ENCODE data around the gene MRNIP.

The MRNIP gene

GRCh38 chr5:179887802-179888201 lies 29.2 kb upstream of the MRNIP start:
- TF ChIP-seq, protein P1, sequence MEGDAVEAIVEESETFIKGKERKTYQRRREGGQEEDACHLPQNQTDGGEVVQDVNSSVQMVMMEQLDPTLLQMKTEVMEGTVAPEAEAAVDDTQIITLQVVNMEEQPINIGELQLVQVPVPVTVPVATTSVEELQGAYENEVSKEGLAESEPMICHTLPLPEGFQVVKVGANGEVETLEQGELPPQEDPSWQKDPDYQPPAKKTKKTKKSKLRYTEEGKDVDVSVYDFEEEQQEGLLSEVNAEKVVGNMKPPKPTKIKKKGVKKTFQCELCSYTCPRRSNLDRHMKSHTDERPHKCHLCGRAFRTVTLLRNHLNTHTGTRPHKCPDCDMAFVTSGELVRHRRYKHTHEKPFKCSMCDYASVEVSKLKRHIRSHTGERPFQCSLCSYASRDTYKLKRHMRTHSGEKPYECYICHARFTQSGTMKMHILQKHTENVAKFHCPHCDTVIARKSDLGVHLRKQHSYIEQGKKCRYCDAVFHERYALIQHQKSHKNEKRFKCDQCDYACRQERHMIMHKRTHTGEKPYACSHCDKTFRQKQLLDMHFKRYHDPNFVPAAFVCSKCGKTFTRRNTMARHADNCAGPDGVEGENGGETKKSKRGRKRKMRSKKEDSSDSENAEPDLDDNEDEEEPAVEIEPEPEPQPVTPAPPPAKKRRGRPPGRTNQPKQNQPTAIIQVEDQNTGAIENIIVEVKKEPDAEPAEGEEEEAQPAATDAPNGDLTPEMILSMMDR (IDR thresholded peaks at IDR 0.05; ENCODE audit: low read length): no peak
- no peak for TF ChIP-seq EZH2 (IDR thresholded peaks at IDR 0.05; ENCODE audit: borderline replicate concordance, low read length)
- H3K36me3 ChIP-seq (ENCODE audit: insufficient read depth, low read length): peaks cover 97% of the 10 kb centered on the region
- peaks cover 13% of the 10 kb centered on the region for H3K9me3 ChIP-seq (ENCODE audit: low read length)
- no peak overlapping the region for H3K4me2 ChIP-seq (ENCODE audit: low read length)
- no peak overlapping the region for H3K4me3 ChIP-seq (ENCODE audit: low read depth, low read length, poor library complexity, severe bottlenecking)
- H4K20me1 ChIP-seq (ENCODE audit: insufficient read depth, low read length): no peaks in the 10 kb centered on the region
- H3K27me3 ChIP-seq (ENCODE audit: insufficient read depth, low read length): no peaks in the 10 kb centered on the region
- H3K9me2 ChIP-seq (ENCODE audit: low read depth, low read length): no peaks in the 10 kb centered on the region
- H2AFZ ChIP-seq (ENCODE audit: low read length): no peak overlapping the region
- no peaks in the 10 kb centered on the region for H3F3A ChIP-seq (ENCODE audit: insufficient read depth, low read length)
- no peak overlapping the region for H3K27ac ChIP-seq (ENCODE audit: low read depth, low read length, poor library complexity, severe bottlenecking)
- no peak overlapping the region for H3K9ac ChIP-seq (ENCODE audit: low read length)
- no peaks in the 10 kb centered on the region for H3K4me1 ChIP-seq (ENCODE audit: insufficient read depth, low read length, severe bottlenecking)
- no peaks in the 10 kb centered on the region for H3K79me2 ChIP-seq (ENCODE audit: insufficient read depth, low read length)

DNA sequence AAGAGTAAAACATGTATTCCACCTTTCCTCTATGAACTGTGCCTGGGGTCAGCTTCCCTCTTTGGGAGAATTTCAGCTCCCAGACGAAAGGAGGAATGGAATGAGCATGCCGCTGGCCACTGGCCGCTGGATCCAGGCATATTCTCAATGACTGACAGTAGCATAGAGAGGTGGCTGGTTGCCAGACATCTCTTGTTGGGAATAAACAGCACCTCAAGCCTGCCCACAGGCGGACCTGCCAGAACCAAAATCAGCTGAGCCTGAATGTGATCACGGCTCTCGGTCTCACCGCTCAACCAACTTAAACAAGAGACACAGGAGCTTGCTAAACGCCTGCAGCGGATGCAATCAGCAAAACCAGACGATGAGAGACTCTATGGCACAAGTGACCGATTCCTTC lies 28.5 kb upstream of the MRNIP start:
- Histone ChIP-seq H3K4me2 (ENCODE audit: low read length) (no peak overlapping the region), H3K27me3 (ENCODE audit: insufficient read depth, low read length) (no peaks in the 10 kb centered on the region), H3K9me2 (ENCODE audit: low read depth, low read length) (no peaks in the 10 kb centered on the region), H4K20me1 (ENCODE audit: insufficient read depth, low read length) (no peaks in the 10 kb centered on the region), H3K79me2 (ENCODE audit: insufficient read depth, low read length) (no peaks in the 10 kb centered on the region), H3K9me3 (ENCODE audit: low read length) (peaks cover 20% of the 10 kb centered on the region), H3K36me3 (ENCODE audit: insufficient read depth, low read length) (peaks cover 97% of the 10 kb centered on the region), H3K4me1 (ENCODE audit: insufficient read depth, low read length, severe bottlenecking) (no peaks in the 10 kb centered on the region), H3K4me3 (ENCODE audit: low read depth, low read length, poor library complexity, severe bottlenecking) (no peak overlapping the region), H3F3A (ENCODE audit: insufficient read depth, low read length) (no peaks in the 10 kb centered on the region), H3K27ac (ENCODE audit: low read depth, low read length, poor library complexity, severe bottlenecking) (no peak overlapping the region), H2AFZ (ENCODE audit: low read length) (no peak overlapping the region), H3K9ac (ENCODE audit: low read length) (no peak overlapping the region)
- TF ChIP-seq EZH2 (IDR thresholded peaks at IDR 0.05; ENCODE audit: borderline replicate concordance, low read length): no peak
- TF ChIP-seq, protein P1 (IDR thresholded peaks at IDR 0.05; ENCODE audit: low read length): no peak

- no peak for TF ChIP-seq EZH2 (IDR thresholded peaks at IDR 0.05; ENCODE audit: borderline replicate concordance, low read length)
- TF ChIP-seq, protein P1 (IDR thresholded peaks at IDR 0.05; ENCODE audit: low read length): no peak
- H3K27me3 ChIP-seq (ENCODE audit: insufficient read depth, low read length): no peaks in the 10 kb centered on the region
- no peak overlapping the region for H3K4me2 ChIP-seq (ENCODE audit: low read length)
- H3K9me2 ChIP-seq (ENCODE audit: low read depth, low read length): no peaks in the 10 kb centered on the region
- no peak overlapping the region for H2AFZ ChIP-seq (ENCODE audit: low read length)
- H3K9ac ChIP-seq (ENCODE audit: low read length): no peak overlapping the region
- H3K79me2 ChIP-seq (ENCODE audit: insufficient read depth, low read length): no peaks in the 10 kb centered on the region
- H3K4me3 ChIP-seq (ENCODE audit: low read depth, low read length, poor library complexity, severe bottlenecking): no peak overlapping the region
- peaks cover 20% of the 10 kb centered on the region for H3K9me3 ChIP-seq (ENCODE audit: low read length)
- no peaks in the 10 kb centered on the region for H4K20me1 ChIP-seq (ENCODE audit: insufficient read depth, low read length)
- H3K4me1 ChIP-seq (ENCODE audit: insufficient read depth, low read length, severe bottlenecking): no peaks in the 10 kb centered on the region
- no peaks in the 10 kb centered on the region for H3F3A ChIP-seq (ENCODE audit: insufficient read depth, low read length)
- H3K27ac ChIP-seq (ENCODE audit: low read depth, low read length, poor library complexity, severe bottlenecking): no peak overlapping the region
- H3K36me3 ChIP-seq (ENCODE audit: insufficient read depth, low read length): peaks cover 90% of the 10 kb centered on the region
Observed at GRCh38 chr5:179886190-179886911, 27.7 kb upstream of the MRNIP start.

Data from OCI-LY1 (cell line).